WTC11 (cell line): Measurements from ENCODE around the gene CCDC80.

Experiments used
- AFF4 ChIP-seq: sonication (generic); formaldehyde crosslinking; IDR thresholded peaks from 2 replicates; pipeline ENCODE4 v1.8.1; 2023; ENCODE audit warnings: mild to moderate bottlenecking, missing genetic modification reagents, borderline replicate concordance
- ATF1 ChIP-seq: sonication (generic); formaldehyde crosslinking; IDR thresholded peaks from 2 replicates; pipeline ENCODE4 v1.8.1; 2023; ENCODE audit warnings: mild to moderate bottlenecking, moderate library complexity, missing genetic modification reagents
- ATF6 ChIP-seq: sonication (generic); formaldehyde crosslinking; IDR thresholded peaks from 2 replicates; pipeline ENCODE4 v1.8.1; 2023; ENCODE audit warnings: mild to moderate bottlenecking, missing genetic modification reagents
- E2F1 ChIP-seq: sonication (generic); formaldehyde crosslinking; IDR thresholded peaks from 2 replicates; pipeline ENCODE4 v1.8.0; 2022; ENCODE audit warnings: mild to moderate bottlenecking, missing genetic modification reagents
- SP1 ChIP-seq: sonication (generic); formaldehyde crosslinking; conservative IDR thresholded peaks from 2 replicates; pipeline ENCODE4 v1.8.1; 2022; ENCODE audit warnings: missing genetic modification reagents
- TEAD1 ChIP-seq: sonication (generic); formaldehyde crosslinking; IDR thresholded peaks from 2 replicates; pipeline ENCODE4 v1.8.0; 2022; ENCODE audit warnings: mild to moderate bottlenecking, missing genetic modification reagents
- USF2 ChIP-seq: sonication (generic); formaldehyde crosslinking; IDR thresholded peaks from 2 replicates; pipeline ENCODE4 v1.8.1; 2023; ENCODE audit warnings: mild to moderate bottlenecking, missing genetic modification reagents, moderate library complexity
- ZNF232 ChIP-seq: sonication (generic); formaldehyde crosslinking; IDR thresholded peaks from 2 replicates; pipeline ENCODE4 v1.8.0; 2022; ENCODE audit warnings: mild to moderate bottlenecking, missing genetic modification reagents
- ZNF396 ChIP-seq: fragments of 250-450 bp; sonication (Bioruptor Pico); IDR thresholded peaks from 2 replicates; pipeline ENCODE4 v1.8.0; 2021; ENCODE audit warnings: mild to moderate bottlenecking, moderate library complexity, borderline replicate concordance
- TF ChIP-seq, protein P1 (sequence below): fragments of 200-600 bp; IDR thresholded peaks from 2 replicates; pipeline ENCODE4 v1.8.0; 2022; ENCODE audit warnings: antibody characterized with exemption

DNA sequence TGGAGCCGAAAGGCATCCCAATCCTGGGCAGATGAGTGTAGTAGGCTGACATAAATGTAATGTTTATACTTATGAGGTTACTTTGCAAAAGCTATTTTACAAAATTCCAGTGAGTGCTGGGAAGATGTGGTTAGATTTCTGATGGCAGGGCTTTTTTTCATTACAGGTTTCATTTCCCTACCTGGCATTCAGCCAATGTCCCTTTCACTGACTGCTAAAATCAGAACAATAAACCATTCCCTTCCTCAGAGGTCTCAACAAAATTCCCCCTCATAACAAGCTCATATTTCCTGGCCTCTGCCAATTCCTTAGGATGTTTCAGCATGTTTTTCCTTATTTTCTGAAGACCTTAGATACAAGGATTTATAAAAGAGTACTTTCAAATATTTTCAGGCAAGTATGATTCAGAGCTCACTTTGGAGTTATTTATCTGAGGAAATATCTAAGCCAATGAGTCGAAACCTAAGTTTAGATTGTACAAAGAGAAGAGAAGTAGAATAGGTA is 40.9 kb upstream of the CCDC80 start:
- TF ChIP-seq SP1 (CRISPR knock-in tag) (no peak), TEAD1 (no peak), ATF6 (CRISPR knock-in tag) (no peak), ZNF232 (CRISPR knock-in tag) (no peak), ATF1 (no peak), ZNF396 (CRISPR knock-in tag) (no peak), E2F1 (no peak), AFF4 (CRISPR knock-in tag) (no peak), USF2 (CRISPR knock-in tag) (no peak)
- TF ChIP-seq, protein P1, sequence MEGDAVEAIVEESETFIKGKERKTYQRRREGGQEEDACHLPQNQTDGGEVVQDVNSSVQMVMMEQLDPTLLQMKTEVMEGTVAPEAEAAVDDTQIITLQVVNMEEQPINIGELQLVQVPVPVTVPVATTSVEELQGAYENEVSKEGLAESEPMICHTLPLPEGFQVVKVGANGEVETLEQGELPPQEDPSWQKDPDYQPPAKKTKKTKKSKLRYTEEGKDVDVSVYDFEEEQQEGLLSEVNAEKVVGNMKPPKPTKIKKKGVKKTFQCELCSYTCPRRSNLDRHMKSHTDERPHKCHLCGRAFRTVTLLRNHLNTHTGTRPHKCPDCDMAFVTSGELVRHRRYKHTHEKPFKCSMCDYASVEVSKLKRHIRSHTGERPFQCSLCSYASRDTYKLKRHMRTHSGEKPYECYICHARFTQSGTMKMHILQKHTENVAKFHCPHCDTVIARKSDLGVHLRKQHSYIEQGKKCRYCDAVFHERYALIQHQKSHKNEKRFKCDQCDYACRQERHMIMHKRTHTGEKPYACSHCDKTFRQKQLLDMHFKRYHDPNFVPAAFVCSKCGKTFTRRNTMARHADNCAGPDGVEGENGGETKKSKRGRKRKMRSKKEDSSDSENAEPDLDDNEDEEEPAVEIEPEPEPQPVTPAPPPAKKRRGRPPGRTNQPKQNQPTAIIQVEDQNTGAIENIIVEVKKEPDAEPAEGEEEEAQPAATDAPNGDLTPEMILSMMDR, result no peak
